Dedifferentiated amniotic fluid mesenchymal stem cell (primary cell): ENCODE data around the gene PPP1R14C.
"Not testable (repeated sequence)": the region's sequence is repeated elsewhere in the genome, so short reads cannot be mapped to it uniquely, and the experiment has no call there.

Source experiments
- DNase-seq: peaks from one replicate; pipeline ENCODE4 v3.0.0-alpha.2; 2016; ENCODE audit errors: extremely low spot score

Gene PPP1R14C

GRCh38 chr6:150220634-150221551 lies 78.0 kb downstream of the PPP1R14C start:
- DNase-seq: no peak

DNA sequence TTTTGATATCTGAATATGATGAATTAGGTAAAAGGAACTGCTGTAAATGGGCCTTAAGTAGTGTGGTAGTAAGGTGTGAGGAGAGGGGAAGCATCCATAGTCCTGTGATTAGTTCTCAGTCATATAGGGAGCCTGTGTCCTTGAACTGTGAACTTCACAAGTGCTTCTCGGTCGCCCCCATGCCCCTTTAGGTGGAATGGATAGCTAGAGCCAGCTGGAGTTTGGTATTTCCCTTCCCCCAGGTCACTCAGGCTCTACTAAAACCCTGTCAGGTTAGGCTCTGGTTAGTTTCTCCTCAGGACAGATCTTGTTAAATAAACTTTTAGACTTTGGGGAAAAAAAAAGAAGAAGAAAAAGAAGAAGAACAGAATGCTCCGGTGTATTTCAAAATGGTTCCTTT lies 82.0 kb downstream of the PPP1R14C start:
- no peak for DNase-seq

DNA sequence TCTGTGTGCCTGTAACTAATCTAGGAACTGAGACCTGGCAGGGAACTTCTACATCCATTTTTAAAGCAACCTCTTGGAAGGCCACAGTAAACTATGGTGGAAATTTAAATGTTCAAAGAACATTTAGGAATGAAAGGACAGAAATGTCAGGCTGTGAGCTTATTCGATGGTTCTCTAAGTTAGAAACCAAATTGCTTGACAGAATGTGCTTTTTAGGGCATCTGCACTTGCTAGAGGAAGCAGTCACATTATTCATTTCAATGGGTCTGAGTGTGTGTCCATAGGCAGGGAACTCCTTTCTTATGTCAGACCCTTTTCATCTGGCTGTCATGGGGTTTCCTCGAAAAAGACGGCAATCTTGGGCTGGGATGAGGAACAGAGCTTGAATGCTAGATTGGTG lies 84.4 kb downstream of the PPP1R14C start:
- no peak for DNase-seq

GRCh38 chr6:150228072-150228733 lies 85.4 kb downstream of the PPP1R14C start:
- DNase-seq: no peak

- DNase-seq: peak; percentile 74
These were observed 86.8 kb downstream of the PPP1R14C start for GRCh38 chr6:150229436-150230163.

- no peak for DNase-seq
These were observed 87.3 kb downstream of the PPP1R14C start for GRCh38 chr6:150230164-150230561.

GRCh38 chr6:150230832-150231524 lies 88.1 kb downstream of the PPP1R14C start:
- no peak for DNase-seq

- no peak for DNase-seq
These were observed 88.6 kb downstream of the PPP1R14C start for GRCh38 chr6:150231525-150231850.

- no peak for DNase-seq
These were observed 91.0 kb downstream of the PPP1R14C start for GRCh38 chr6:150233843-150234269.

- DNase-seq: no peak
These were observed 92.4 kb downstream of the PPP1R14C start for GRCh38 chr6:150235218-150235617.

DNA sequence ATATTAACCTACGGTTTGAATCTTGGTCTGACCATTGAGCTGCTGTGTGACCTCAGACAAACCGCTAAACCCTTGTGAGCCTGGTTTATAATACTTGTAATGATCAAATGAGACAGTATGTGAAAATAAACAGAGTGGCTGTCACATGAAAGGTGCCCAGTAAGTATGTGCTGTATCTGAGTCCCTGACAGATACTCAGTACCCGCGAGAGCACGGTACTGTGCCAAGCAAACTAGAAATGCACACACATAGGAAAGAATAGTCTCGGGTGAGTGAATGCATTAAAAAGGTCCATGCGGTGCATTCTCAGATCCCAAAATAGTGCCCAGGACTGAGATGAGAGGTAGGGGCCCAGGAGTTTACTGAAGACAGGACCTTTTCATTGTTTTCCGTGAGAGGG lies 93.3 kb downstream of the PPP1R14C start:
- no peak for DNase-seq

GRCh38 chr6:150236544-150236943 lies 93.7 kb downstream of the PPP1R14C start:
- no peak for DNase-seq

DNA sequence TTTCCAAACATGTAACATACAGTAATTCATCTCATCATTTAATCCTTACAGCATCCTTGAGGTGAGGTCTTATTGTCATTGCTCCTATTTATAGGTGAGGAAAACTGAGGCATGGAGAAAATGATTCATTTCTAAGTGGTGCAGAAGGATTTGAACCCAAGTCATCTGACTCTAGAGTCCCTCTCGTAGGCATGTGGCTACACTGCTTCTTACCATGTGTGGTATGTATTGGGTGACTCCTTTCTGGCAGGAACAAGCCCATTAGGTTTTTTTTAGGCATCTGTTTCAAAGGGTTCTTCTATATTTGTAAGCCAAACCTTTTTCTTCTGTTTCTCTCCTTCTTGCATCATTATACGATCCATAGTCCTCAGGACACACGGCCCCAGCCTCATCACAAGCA lies 94.8 kb downstream of the PPP1R14C start:
- no peak for DNase-seq

DNA sequence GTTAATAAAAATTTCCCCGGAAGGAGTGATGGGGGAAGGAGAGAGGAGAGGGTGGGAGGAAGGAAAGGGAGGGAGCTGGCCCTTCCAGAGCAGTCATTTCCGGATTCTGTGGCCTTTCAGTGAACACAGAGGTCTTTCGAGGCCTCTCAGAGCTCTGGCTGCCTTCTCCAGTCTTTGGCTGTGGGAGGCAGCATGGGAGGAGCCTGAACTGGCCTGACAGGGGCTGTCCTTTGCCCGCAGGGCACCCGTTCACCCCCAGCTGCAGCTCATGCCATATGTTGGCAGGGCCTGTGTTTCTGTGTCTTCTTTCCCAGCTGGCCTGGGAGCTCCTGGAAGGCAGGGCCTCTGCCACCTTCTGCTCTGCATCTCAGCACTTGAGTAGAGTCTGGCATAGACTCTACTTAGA lies 95.5 kb downstream of the PPP1R14C start:
- DNase-seq: no peak

DNA sequence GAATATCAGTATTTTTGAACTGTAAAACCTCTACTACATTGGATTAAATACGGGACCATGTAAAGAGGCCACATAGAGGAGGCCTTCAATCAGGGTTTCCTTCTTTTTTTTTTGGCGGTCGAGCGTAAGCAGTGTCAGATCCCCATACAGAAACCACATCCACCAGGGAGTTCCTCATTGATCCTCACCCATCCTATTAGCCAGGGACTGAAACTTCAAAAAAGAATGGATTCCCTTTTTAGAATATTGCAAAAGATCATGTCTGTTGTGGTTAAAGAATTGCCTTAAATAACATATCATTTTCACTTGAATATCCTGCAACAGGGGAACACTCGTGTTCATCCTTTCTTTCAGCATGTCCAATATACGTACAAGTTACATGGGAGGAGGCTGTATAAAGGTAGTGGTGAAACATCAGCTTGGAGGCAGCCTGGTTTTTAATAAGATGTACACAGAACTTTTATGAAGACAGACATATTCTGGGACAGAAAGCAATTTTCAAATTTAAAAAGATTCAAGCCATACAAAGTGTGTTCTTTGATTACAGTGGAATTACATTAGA lies 96.1 kb downstream of the PPP1R14C start:
- DNase-seq: no peak

DNA sequence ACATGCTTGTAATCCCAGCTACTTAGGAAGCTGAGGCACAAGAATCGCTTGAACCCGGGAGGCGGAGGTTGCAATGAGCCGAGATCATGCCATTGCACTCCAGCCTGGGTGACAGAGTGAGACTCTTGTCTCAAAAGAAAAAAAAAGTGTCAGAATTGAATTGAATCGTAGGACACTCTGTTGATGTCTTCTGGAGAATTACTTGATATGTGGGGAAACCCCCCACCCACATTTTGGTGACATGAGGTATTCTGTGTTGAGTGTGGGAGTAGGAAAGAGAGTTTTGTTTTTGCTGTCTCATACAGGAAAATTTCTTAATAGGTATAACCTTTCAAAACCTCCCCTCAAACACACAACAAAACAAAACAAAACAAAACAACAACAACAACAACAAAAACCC lies 98.9 kb downstream of the PPP1R14C start:
- DNase-seq: not testable (repeated sequence)

- DNase-seq: peak; percentile 57
These were observed 100.9 kb downstream of the PPP1R14C start for GRCh38 chr6:150243620-150244314.

- no peak for DNase-seq
These were observed 102.5 kb downstream of the PPP1R14C start for GRCh38 chr6:150245148-150245935.

DNA sequence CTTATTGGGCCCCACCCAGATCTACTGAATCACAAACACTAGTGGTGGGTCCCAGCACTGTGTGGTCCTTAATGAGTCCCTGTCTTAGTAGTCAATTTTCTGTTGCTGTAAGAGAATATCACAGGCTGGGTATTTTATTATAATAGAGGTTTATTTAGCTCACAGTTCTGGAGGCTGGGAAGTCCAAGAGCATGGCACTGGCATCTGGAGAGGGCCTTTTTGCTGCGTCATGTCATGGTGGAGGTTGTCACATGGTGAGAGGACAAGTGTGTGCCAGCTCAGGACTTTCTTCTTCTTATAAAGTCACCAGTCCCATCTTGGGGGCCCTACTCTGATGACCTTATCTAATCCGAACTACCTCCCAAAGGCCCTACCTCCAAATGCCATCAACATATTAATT lies 105.0 kb downstream of the PPP1R14C start:
- no peak for DNase-seq

GRCh38 chr6:150248300-150248699 lies 105.5 kb downstream of the PPP1R14C start:
- no peak for DNase-seq
